Neural progenitor cell (in vitro differentiated cells): ENCODE data around the gene IDNK.

Experiments used
- CTCF ChIP-seq: fragments of 200-600 bp; sonication (generic); IDR thresholded peaks from 2 replicates; pipeline ENCODE4 v1.5.1; 2017; ENCODE audit warnings: antibody characterized with exemption, mild to moderate bottlenecking
- EZH2 ChIP-seq: fragments of 200-600 bp; sonication (generic); IDR thresholded peaks from 2 replicates; pipeline ENCODE4 v1.6.1; 2017; ENCODE audit warnings: antibody characterized with exemption, mild to moderate bottlenecking, moderate library complexity
- EZH2phosphoT487 ChIP-seq: fragments of 200-600 bp; sonication (generic); IDR thresholded peaks from 2 replicates; pipeline ENCODE4 v1.6.1; 2017; ENCODE audit warnings: antibody characterized with exemption

GRCh38 chr9:83677596-83677995, 54.7 kb downstream of the IDNK start:
- TF ChIP-seq CTCF, result no peak
- no peak for TF ChIP-seq EZH2phosphoT487
- no peak for TF ChIP-seq EZH2
